Cardiac septum (tissue), 1 donor: ENCODE measurements around the gene DEGS2. TPM values are rescaled to one million over a fixed set of nuclear protein-coding genes. Genes with fewer than 3 reads are reported as not detected.
"Not testable (repeated sequence)": the region's sequence is repeated elsewhere in the genome, so short reads cannot be mapped to it uniquely, and the experiment has no call there.

Source experiments
- DNase-seq: peaks from one replicate; pipeline ENCODE4 v3.0.0-alpha.2; 2020; ENCODE audit warnings: low spot score
- intact Hi-C: fragments of 100-400 bp; cut with DNase I; formaldehyde crosslinking; loops from one replicate; pipeline ENCODE4 v1.14.0; 2022
- total RNA-seq: library from RNA; stranded (reverse); fragmentation: NEBNext Ultra II Directional; extraction: Animal tissue kit (Norgen Biotek cat#: 25700); gene quantifications from one replicate; pipeline ENCODE4 v1.2.1, GENCODE V29; 2021
- donor health status: DM: no; HTN: no; CAD: no.

Gene DEGS2
- total RNA-seq, 1 donor from 2014 or later = not detected

DNA sequence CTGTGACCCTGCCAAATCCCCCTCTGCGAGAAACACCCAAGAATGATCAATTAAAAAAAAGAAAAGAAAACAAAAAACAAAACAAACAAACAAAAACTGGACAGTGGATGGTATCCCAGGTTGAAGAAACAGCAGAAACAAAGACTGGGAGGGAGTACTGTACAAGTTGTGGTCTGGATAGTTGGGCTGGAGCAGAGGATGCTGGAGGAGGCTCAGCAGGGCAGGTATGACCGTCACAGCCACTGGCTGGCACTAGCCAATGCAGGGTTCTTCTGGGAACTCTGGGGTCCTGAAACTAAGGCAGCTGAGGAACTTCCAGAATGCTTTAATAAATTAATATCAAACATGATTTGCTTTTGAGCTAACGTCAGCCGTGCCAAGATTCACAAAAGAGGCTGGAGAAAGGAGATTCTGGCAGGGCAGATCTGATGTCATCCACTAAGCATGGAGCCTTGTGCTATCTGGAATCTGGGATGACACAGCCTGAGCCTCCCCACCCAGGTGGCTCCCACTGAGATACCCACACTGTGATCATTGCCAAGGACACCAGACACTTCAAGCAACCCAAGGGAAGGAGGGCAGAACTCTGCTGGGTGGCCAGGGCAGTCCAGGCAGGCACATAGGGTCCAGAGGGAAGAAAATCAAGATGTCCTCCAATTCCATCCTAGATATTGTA, 22.6 kb upstream of the DEGS2 start:
- intact Hi-C loops, DNase-seq: not testable (repeated sequence)

DNA sequence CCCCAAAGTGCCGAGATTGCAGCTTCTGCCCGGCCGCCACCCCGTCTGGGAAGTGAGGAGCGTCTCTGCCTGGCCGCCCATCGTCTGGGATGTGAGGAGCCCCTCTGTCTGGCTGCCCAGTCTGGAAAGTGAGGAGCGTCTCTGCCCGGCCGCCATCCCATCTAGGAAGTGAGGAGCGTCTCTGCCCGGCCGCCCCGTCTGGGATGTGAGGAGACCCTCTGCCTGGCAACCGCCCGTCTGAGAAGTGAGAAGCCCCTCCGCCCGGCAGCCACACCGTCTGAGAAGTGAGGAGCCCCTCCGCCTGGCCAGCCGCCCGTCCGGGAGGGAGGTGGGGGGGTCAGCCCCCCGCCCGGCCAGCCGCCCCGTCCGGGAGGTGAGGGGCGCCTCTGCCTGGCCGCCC, 21.2 kb upstream of the DEGS2 start:
- intact Hi-C loops, DNase-seq: not testable (repeated sequence)

DNA sequence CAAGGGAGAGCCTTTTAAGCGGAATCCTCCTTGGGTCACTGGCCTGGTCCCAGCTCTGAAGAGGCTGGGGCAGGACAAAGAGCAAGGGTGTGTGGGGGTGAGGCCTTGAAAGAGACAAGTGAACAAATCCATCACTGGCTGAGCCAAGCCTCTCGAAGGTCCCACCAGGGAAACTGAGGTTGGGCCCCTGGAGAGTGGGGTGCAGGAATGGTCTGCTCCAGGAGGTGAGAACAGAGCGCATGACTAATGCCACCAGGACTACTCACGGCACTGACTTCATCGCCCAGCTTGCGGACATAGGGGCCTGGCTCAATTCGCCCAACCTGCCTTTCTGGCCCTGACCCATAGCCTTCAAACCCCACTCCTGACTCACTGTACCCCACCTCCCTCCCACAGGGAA, 19.2 kb upstream of the DEGS2 start:
- no peak for DNase-seq
- intact Hi-C loops = no loop called here

DNA sequence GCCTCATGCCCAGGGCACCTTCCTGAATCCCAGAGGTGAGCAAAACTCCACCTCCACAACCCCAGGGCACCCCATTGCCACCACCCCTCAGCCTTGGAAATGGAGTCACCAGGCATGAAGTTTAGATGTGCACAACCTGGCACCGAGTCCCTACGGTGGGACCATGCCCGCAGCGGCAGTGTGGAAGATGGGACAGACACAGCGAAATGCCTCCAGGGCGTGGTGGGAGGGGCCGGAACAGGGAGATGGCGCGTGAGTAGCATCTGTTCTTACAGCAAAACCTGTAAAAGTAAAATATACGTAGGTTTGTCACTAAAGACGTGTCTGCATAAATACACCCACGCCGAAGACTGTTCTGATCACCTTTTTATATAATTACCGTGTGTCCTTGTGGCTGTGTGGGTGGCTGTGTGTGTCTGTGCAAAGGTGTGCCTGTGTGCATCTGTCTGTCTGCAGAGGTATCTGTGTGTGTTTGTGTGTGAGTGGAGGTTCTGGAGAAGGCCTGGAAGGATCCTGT, 17.4 kb upstream of the DEGS2 start:
- no peak for DNase-seq
- intact Hi-C loops = no loop called here

DNA sequence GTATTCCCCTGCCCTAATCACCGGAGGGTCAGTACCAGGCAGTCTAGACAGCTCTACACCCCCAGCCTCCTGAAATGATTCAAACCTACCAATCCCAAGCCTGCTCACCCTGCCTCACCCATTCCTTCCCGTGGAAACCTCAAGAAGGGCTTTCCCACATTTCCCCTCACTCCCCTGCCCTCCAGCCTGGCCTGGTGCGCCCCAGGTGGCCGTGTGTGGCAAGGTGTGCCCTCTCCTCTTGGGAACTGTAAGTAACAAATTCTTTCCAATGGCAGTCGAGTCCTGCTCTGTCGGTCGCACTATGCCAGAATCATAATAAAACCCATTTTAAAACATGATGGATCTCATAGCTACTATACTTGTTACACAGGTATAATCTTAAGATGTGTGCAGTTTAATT, 13.9 kb upstream of the DEGS2 start:
- intact Hi-C loops = no loop called here
- no peak for DNase-seq

DNA sequence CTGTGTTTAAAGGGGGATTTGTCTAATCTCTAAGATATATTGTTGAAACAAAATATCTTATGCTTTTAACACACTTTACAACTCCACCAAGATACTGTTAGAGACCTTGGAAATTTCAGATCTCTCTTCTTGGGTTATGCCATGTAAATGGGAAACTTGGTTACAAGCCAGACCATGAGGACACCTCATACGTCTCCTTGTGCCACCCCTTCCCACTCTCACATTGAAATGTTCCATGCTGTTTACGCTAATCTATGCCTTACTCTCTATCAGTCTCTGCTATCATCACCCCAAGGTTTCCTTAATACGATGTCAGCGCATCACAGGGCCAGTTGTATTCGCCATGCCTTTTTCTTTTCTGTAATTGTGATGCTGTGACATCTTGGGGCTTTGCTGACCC, 13.4 kb upstream of the DEGS2 start:
- intact Hi-C loops = no loop called here
- no peak for DNase-seq

DNA sequence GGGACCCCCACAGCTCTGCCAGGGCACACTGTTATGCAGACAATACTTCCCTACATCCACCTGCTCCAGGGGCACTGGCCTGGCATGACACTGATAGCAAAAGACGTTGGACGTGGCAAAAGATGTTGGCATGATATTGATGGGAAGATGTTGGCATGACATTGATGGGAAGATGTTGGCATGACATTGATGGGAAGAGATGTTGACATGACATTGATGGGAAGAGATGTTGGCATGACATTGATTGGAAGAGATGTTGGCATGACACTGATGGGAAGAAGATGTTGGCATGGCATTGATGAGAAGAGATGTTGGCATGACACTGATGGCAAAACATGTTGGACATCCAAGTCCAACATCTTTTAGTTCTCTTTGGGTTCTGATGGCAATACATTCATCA, 11.4 kb upstream of the DEGS2 start:
- intact Hi-C loops = no loop called here
- DNase-seq = no peak

DNA sequence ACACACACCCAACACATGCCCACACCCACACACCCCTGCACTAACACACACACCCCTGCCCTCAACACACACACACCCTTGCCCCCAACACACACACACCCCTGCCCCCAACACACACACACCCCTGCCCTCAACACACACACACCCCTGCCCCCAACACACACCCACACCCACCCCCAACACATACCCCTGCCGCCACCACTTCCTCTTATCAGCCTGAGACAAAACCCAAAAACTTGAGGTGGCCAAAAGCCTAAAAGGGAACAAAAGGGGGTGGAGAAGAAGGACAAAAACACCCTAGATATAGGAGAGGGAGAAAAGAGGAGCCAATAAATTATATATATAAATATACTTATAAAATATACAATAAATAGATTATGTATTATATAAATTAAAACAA, 9.1 kb upstream of the DEGS2 start:
- DNase-seq = no peak
- intact Hi-C loops = no loop called here

DNA sequence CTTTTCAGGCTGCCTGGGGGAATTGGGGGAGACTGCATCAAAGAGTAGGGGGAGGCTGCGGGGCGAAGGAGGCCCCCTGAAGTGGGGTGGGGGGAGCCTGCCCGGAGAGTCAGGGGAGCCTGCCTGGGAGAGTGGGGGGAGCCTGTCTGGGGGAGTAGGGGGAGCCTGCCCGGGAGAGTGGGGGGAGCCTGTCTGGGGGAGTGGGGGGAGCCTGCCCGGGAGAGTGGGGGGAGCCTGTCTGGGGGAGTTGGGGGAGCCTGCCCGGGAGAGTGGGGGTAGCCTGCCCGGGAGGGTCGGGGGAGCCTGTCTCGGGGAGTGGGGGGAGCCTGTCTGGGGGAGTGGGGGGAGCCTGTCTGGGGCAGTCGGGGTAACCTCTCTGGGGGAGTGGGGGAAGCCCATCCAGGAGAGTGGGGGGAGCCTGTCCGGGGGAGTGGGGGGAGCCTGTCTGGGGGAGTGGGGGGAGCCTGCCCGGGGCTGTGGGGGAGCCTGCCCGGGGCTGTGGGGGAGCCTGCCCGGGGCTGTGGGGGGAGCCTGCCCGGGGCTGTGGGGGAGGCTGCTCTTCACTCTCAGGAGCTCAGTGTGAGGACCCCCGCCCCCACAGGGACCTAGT, 6.5 kb upstream of the DEGS2 start:
- intact Hi-C loops = no loop called here
- no peak for DNase-seq

DNA sequence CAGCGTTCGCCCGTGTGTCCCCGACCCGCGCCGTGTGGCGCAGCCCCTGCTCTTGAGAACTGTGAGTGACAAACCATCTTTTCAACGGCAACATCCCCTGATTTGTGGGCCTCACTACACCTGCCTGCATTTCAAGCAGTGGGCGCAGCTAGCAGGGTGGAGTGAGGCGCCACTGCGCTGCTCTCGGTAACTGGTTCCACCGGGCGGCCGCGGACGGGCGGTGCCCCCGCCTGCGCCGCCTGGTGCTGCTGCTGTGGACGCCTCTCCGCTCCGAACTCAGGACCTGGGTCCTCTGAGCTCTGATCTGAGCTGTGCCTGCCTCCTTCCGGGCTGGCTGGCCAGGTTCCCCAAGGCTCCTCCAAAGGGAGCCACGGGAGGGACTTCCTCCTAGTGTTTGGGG, 5.9 kb upstream of the DEGS2 start:
- DNase-seq = no peak
- intact Hi-C loops = no loop called here

DNA sequence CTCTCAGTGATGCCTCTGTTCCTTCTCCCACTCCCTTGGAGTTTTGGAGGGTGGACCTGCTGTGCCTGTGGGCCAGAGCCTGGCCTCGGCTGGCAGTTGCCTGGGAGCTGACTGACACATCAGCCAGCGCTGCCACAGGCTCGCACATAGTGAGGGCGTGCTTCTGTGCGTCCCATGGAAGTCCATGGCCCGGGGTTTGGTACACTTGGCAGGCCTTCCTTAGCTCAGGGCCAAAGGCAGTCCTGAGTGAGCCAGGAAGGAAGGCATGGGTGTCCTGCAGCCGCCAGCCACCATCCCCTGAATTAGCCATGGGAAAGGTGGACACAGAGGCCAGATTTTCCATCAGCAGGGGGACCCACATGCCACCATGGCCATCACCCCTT, 1.1 kb upstream of the DEGS2 start:
- intact Hi-C loops = no loop called here
- DNase-seq = no peak

DNA sequence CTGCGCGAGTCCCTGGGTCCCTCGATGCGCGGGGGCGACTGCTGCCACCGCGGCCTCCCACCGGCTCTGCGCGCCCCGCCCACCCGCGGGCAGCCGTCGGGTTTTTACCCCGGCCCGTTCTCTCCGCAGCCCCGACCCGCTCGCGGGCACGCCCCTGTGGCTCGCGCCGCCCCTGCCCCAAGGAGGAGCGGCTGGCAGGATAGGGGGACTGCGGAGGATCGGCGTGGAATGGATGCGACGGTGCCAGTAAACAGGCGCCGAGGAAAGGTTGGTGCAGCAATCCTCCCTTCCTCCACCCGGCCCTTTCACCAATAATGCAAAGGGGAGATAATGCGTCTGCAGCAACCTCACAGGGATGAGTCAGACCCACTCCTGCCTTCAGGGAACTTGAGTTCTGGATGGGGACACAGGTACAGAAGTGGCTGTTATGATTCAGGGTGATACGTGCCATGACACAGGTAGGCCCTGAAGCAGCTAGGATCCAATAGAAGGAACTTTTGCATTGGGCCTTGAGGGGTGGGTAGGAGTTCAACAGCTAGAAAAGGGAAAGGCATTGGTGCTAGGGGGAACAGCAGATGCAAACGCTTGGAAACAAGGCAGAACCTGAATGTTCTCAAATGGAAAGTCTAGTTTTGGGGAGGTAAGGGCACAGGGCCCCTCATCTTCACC, 554 bp upstream of the DEGS2 start:
- intact Hi-C loops = no loop called here
- DNase-seq = no peak

DNA sequence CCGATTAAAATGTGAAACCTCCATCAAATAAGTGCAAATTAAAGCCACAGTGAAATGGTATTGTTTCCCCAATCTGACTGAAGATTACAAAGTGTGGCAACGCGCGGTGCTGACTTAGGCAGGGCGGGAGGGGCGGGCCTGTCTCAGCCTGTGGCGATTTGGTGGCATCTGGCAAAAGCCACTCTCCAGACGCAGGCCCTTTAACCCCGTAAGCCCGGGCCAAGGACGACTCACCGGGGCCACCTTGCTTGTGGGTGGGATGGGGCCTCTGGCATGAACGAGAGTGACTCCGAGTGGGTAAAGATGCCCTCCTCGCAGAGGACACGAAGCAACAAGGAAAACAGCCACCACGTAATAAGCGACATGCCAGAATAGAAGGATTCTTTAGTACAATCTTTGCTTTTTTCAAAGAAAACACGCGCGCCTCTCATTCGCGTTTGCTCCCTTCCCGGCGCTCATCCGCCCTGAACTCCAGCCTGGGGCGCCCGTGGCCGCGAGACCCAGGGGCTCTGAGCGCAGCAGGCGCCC, 815 bp downstream of the DEGS2 start:
- DNase-seq = no peak
- intact Hi-C loops = no loop called here

DNA sequence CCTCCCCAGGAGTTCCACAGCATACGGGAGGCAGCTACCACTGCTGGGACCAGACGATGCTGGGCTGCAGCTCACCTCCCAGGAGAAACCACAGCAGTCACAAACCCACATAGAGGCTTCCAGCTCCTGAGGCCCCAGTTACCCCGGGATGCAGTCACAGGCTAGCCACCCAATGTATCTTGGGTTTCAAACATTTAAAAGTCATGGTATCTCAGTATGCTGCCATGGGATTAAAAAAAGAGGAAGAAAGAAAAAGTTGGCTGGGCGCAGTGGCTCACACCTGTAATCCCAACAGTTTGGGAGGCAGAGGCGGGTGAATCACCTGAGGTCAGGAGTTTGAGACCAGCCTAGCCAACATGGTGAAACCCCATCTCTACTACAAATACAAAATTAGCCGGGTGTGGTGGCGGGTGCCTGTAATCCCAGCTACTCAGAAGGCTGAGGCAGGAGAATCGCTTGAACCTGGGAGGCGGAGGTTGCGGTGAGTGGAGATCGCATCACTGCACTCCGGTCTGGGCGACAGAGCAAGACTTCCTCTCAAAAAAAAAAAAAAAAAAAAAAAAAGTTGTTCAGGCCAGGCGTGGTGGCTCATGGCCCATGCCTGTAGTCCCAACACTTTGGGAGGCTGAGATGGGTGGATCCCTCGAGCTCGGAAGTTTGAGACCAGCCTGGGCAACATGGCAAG, 1.8 kb downstream of the DEGS2 start:
- DNase-seq, intact Hi-C loops: not testable (repeated sequence)

DNA sequence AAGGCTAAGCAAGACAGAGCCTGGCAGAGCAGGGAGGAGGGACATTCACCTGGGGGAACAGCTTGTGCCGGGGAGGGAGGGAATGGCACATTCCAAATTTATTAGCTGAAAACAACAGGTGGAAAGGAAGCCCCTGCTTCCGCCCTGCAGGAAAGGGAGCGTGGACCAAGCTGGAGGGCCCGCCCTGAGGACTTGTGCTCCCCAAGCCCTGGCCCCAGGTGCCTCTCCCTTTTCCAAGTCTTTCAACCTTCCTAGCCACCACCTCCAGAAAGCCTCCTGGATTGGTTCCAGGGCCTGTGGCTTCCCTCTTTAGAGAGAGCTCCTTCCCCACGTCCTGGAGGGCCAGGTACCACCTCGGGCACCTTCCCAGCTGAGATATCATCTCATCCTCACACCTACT, 2.7 kb downstream of the DEGS2 start:
- DNase-seq = no peak
- intact Hi-C loops = no loop called here

DNA sequence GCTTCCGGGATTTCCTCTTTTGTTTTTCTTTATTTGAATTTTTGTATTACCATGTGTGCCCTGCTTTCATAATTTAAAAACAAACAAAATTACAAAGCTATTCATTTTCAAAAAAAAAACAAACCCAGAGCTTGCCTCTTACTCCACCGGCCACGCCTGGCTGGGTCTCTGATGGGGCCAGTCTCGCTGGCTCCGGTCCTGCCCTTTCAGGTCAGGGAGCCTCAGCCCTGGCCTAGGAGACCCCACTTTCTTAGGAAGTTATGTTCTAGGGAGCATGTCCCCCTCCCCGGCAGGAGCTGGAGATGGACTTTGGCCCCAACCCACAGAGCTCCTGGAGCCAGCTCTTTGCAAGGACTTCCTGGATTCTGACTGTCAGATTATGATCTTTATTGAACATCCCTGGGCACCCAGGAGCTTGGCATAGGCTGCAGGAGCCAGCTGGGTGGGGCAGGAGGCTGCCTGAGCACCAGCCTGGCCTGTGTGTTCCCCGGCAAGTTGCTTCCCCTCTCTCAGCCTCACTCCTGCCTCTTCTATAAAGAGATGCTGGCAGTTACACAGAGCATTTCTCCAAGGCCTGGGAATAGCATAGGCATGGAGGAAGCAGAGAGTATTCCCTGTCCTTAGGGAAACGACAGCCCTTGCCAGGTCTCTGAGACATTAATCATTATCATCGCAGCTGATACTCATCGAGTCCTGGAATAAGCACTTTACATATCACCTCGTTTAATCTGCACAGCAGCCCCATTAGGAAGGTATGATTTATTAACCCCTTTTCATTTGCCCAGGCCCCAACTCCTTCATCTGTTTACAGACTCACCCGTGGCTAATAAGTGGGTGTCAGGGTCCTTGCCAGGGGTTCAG, 3.5 kb downstream of the DEGS2 start:
- intact Hi-C loops = no loop called here
- DNase-seq = no peak

DNA sequence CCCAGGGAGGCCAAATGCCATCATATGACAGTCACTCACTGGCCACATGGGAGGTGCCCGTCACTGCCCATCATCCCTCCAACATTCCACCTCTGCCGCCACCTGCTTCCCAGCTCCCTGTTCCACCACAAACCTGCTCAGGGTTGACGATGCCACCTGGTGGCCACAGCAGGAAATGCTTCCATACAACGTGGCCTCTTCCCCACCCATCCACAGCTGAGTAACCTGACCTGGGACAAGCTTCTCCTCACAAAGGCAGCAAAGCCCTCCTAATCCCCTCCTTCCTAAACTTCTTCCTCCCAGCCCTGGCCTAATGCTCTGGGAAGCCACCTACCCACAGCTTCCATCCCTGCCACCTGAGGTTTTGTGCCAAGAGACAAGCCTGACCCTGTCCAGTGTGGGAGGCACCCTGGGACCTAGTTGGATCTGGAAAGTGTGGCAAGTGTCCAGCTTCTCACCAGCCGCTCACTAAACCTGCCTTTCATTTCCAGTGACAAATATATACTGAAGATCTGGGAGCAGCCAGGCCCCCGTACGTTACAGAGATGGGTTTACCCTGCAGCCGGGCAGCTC, 4.3 kb downstream of the DEGS2 start:
- intact Hi-C loops = no loop called here
- DNase-seq = no peak

DNA sequence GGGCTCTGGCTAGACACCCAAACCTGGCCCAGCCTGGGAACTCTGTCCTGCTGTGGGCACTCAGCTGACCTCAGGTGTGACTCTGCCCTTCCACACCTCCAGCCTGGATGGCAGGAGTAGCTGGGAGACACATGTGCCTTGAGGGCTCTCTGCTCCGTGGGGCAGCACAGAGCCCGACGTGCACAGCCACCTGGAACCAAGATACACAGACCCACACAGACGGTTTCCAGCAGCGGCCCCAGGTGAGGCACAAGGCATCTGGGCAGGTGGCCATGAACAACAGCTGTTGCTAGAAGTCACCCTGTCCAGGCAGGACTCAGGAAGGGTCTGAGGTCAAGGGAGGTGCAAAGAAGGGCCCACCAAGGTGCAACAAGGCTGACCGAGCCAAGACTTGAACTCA, 5.9 kb downstream of the DEGS2 start:
- intact Hi-C loops = no loop called here

DNA sequence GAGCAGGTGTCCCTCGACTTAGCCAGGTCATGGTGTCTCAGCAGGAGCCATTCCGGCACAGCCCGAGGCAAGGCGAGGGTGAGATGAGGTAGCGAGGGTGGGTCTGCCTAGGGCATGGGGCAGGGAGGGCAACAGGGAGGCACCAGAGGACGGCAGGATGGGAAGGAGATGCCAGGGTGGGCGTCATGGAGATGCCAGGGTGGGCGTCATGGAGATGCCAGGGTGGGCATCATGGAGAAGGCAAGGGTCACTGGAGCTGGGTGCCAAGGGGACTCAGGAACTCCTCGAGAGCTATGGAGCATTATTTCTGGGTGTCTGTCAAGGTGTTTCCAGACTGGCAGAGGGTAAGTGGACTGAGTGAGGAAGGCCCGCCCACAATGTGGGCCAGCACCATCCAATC, 7.4 kb downstream of the DEGS2 start:
- intact Hi-C loops = no loop called here
- no peak for DNase-seq

More for the DNA sequence above, 5.9 kb downstream of the DEGS2 start:
- DNase-seq = no peak
